ENCODE data around the gene XPNPEP3.

GRCh38 chr22:40817737-40818136 lies 39.2 kb upstream of the XPNPEP3 start:
- no peak for TF ChIP-seq CTCF (optimal IDR thresholded peaks at IDR 0.05 in 1 of 3, IDR thresholded peaks at IDR 0.05 in 1 of 3, conservative IDR thresholded peaks at IDR 0.05 in 1 of 3; ENCODE audit: extremely low read depth in 1 of 3, insufficient read depth in 2 of 3, low read length in 3 of 3)
- no peak for TF ChIP-seq EZH2 (IDR thresholded peaks at IDR 0.05; ENCODE audit: low read length)

Data from keratinocyte (primary cell).